HG02884 (cell line): ENCODE measurements around the gene PDZD2.

ENCODE experiments used
- ATAC-seq: cut with Tn5 transposase; IDR thresholded peaks from one replicate; pipeline ENCODE4 v1.9.1; 2021; ENCODE audit warnings: mild to moderate bottlenecking, moderate library complexity; ENCODE audit not compliant: unreplicated experiment

The PDZD2 gene

DNA sequence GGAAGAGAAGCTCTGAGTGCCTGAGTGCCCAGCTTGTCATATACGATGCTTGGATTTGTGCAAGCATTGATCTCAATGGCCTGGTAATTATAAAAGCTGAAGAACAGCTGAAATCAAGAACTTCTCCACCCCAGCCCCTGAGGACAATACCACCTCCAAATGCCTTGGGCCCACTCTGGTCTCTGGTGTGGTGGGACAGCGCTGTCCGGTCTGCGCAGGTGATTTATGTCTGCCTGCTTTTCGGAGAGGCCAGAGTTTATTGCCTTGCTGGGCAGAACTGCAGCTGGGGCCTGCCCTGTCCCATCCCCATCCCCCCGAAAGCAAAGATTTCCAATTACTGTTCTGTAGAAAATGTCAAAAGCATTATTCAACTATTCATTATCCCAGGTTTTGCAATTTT, 1.1 kb upstream of the PDZD2 start:
- no peak for ATAC-seq

GRCh38 chr5:31638345-31638744, 586 bp upstream of the PDZD2 start:
- peak; percentile 13 for ATAC-seq

DNA sequence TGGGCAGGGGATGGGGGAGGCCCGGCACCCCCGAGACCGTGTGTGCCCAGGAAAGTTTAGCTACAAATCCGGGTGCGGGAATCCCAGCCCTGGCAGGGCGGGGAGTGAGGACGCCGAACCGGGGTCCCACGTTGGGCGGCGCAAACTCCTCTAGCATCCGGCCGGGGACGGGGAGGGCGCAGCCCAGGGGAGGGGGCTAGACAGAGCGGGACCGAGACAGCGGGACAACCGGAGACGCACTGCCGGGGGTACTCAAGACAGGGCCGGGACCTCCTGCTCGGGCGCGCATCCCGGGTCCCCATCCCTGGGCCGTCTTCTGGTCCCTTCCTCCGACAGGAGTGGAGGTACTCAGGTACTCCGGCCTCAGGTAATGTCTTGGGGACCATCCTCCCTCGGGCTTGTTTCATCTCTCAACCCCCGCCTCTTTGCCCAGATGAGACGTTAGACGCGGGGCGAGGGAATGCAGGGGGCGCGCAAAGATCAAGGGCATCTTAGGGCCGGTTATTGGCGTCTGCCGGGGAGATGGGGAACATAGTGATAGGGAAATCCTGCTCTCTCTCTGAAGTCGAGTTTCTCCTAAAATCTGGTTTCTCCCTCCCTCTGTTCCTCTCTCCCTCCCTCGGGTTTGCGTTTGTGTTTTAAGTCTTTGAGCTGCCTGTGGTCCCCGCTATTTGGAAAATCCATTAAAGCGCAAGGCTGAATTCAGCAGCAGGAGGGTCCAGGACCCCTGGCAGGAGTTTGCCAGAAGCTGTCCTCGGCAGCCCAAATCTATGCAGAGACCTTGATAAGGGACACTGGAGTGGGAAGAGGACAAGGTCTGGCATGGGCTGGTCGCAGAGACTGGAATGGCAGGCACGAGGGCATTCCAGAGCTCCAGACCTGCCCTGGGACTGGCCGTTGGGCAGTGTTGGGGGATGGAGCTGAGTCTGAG, 815 bp downstream of the PDZD2 start:
- no peak for ATAC-seq

- ATAC-seq: no peak
Observed at GRCh38 chr5:31640573-31640972, 1.6 kb downstream of the PDZD2 start.

DNA sequence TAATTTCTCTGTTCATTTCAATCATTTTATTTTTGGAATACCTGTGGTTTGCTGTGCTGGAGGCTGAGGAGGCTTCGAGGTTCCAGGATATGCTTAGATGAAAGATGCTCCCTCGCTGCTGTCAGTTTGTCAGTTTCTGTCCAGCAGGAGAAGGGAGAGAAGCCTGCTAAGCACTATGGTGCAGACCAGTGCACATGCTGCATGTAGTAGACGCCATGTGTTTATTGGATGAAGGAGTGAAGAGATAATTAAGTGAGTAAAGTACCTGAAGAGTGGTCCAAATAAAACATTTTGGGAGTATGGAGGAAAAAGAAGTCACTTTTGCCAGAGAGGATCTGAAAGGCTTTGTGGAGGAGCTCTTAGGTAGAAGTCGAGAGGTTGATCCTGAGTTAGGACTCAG, 2.1 kb downstream of the PDZD2 start:
- no peak for ATAC-seq

GRCh38 chr5:31641575-31641974, 2.6 kb downstream of the PDZD2 start:
- no peak for ATAC-seq

- no peak for ATAC-seq
Observed at GRCh38 chr5:31645420-31646081, 6.6 kb downstream of the PDZD2 start.

GRCh38 chr5:31648326-31648725, 9.4 kb downstream of the PDZD2 start:
- no peak for ATAC-seq

- ATAC-seq: no peak
Observed at GRCh38 chr5:31651241-31651640, 12.3 kb downstream of the PDZD2 start.

DNA sequence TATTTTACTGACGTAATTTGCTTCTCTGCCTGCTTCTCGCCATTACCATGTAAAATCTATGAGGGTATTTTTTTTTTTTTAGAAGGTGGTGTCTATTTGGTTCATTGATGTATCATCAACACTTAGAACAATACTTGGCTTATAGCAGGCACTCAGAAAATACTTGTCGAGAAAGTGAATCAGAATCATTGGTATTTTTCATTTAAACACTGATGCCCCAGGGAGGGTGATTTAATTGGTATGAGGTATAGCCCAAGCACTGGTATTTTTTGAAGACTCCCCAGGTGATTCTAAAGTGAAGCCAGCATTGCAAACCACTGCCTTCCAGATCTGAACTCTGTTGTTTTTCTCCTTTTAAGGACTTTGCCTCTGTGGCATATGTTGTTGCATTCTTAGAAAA, 16.6 kb downstream of the PDZD2 start:
- ATAC-seq: no peak

DNA sequence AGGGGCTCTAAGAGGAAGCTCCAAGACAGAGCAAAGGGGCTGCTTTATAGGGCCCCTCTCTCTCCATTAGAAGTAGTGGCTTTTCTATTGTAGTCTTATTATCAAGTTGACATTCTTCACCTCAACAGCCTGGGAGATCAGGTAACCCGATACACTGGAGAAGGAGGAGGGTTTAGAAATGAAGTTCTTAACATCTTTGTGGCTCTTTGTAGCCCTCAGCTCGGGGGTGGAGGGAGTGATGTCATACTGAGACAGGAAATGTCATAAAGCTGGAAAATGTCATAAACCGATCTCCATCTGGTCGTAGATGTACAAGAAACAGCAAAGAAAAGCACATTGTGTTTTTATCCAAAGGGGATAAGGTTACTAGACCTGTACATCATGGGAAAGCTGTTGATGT, 17.9 kb downstream of the PDZD2 start:
- no peak for ATAC-seq

DNA sequence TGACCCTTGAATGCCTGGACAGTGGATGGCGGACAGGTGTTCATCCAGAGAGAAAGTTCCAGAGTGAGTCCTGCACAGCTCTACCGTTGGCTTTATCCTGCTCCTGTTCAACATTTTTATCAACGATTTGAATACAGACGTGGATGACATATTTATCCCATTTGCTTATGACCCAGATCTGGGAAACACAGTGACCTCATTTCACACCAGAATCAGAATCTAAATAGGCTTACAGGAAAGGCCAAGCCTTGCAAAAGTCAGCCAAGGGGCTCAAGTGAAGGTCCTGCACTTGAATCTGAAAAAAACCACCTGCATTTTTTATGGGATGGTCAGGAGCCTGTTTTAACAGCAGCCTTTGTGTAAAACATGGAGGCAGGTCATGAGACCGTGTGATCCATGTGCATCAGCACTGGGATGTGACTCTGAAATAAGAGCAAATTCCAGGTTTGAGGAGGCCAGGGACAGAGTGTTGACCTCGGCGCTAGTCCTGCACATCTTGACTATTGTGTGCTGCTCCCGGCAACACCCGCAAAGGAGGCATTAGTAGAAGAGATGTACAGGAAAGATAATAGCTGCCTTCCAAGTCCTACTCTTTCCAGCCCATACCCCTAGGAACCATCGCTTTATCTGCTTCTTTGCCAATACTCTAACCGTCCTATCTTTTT, 18.5 kb downstream of the PDZD2 start:
- no peak for ATAC-seq

GRCh38 chr5:31661257-31661656, 22.3 kb downstream of the PDZD2 start:
- ATAC-seq: no peak

DNA sequence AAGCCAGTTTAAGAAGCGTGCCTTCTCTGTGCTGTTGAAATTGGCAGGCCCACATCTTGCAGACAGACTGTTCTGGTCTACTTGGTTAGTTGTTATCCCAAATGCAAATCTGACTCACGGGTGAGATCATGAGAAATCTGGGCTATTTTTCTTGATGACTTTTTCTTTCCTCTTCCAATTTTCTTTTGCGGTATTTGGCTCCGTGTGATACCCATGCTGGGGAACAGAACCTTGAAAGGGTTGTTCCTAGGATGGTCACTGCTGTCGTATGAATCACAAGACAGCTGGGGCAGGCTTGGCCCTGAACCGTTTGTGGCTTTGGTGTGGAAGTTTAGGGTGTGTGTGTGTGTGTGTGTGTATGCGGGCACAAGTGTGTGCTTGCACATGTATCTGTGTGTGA, 24.6 kb downstream of the PDZD2 start:
- no peak for ATAC-seq

DNA sequence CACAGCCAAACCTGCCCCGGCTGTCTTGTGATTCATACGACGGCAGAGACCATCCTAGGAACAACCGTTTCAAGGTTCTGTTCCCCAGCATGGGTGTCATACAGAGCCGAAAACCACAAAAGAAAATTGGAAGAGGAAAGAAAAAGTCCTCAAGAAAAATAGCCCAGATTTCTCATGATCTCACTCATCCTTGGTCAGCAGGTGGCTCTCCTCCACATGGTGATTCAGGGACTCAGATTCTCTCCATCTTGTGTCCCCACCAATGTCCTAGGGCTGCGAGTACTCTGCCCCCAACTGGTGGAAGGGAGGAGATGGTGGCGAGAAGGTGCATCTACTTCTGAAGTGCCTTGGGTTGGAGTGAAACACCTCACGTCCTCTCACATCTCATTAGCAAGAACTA, 25.6 kb downstream of the PDZD2 start:
- ATAC-seq: no peak

DNA sequence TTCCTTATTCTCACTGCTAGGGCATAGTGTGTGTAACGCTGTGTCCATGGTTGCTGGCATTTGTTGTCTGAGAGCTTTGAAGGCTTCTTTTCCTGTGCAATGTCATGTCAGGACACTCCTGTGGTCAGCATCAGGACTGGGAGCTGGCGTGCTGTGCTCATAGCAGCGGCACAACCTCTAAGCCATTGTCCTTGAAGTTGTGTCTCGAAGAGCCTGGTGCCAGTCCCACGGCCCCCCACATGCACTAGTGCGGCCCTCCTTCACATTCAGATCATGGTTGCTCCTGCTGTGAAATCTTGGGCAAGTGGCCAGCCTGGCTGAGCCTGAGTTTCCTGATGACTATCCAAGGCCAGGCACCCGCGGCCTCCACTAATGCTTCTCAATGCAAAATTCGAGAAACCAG, 32.4 kb downstream of the PDZD2 start:
- ATAC-seq: no peak

DNA sequence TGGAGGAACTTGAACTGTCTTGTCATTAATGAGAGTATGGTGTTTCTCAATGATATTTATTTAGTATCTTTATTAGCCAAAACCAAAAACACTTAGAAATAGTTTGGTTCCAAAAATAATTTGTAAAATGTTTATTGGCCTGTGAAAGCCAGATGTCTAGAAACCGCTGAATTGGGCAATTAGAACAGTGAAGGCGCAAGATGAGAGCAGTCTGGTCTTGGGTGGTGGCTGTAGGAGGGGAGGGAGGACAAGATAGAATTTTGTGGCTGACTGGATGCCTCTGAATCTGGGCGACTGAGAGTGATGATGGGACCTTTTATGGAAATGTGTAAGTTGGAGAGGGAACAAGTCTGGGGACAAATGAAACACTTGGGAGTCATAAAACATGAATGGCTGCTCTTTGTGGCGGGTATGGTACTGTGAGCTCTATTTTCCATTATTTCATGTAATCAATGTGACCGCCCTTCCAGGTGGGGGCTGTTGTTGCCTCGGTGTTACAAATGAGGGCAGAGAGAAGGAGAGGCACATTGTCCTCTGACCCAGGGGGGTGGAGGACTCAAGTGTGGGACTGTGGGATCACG, 35.5 kb downstream of the PDZD2 start:
- no peak for ATAC-seq

GRCh38 chr5:31675472-31675871, 36.5 kb downstream of the PDZD2 start:
- ATAC-seq: no peak

DNA sequence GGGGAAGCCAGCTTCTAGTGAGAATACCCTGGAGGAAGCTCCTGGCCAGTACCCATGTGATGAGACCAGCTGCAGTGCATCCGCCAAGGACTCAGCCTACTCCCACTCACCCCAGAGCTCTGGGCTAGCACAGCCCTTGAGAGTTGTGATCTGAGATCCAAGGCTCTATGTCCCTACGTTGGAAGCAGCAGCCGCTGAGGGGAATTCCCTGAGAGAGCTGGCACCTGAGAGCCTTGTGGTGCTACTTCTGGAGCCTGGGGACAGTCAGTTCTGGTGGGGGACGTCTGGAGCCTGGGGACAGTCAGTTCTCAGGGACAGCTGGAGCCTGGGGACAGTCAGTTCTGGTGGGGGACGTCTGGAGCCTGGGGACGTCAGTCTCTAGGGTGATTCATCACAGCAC, 39.2 kb downstream of the PDZD2 start:
- no peak for ATAC-seq

DNA sequence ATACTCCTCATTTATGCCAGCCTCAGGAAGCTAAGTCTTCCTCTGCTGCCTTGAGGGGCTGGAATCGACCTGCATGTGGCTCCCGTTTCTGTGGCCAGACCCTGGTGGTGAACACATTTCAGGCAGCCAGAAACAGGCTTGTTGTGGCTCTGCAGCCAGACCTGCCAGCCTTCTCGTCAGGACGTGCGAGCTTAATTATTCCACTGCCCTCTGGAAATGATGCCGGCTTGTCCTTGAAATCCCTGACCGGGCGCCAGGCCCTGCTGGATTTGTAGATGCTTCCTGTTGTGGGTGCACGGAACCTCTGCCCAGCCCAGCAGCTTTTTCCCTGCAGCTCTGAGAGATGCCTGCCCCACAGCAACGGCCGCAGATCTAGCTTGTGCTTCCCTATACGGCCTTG, 41.6 kb downstream of the PDZD2 start:
- ATAC-seq: no peak

- no peak for ATAC-seq
Observed at GRCh38 chr5:31682025-31682424, 43.1 kb downstream of the PDZD2 start.
